HCT116 (cell line): ENCODE measurements around the gene TMEM184A. TPM values are rescaled to one million over a fixed set of nuclear protein-coding genes. Genes with fewer than 3 reads are reported as not detected.

Source experiments
- ATAC-seq: fragments of 200-7000 bp; cut with Tn5 transposase; 2 replicates; pipeline ENCODE4 v1.9.1; 2020; ENCODE audit warnings: mild to moderate bottlenecking, moderate library complexity
- BruUV-seq: library from RNA; stranded (reverse); fragments of 400-500 nt; replicated peaks from 2 replicates; lab custom pipeline; 2021; lab: Mats Ljungman, UMichigan
- CTCF ChIA-PET: fragments of 300-600 bp; sonication (Branson Sonifier 250); formaldehyde crosslinking; loops from one replicate; lab custom pipeline; 2021; ENCODE audit warnings: antibody characterized with exemption; lab: Charles Lee
- POLR2A ChIA-PET: fragments of 300-600, 350-600 bp; sonication (Branson Sonifier 250); formaldehyde crosslinking; loops from one replicate; lab custom pipeline; 2021; ENCODE audit warnings: antibody characterized with exemption; lab: Charles Lee
- RAD21 ChIA-PET, 2 experiments: fragments of 300-600 bp; sonication (Branson Sonifier 250); formaldehyde crosslinking; loops; one replicate each; lab custom pipeline; 2023; ENCODE audit warnings: low total read pairs in 2 of 2; ENCODE audit not compliant: uncharacterized antibody in 2 of 2, unreplicated experiment in 2 of 2, low non-redundant PET in 1 of 2; lab: Charles Lee
- DNase-seq: peaks from one replicate; pipeline ENCODE4 v3.0.0-alpha.2; 2010; ENCODE audit warnings: low read depth, low spot score
- H2AFZ ChIP-seq: fragments of 200-600 bp; shearing (Covaris generic), sonication (generic); 2 replicates; pipeline ENCODE4 v1.6.1; 2017; ENCODE audit warnings: low read depth, mixed run types, mixed read lengths, antibody characterized with exemption, low read length; ENCODE audit not compliant: poor library complexity, severe bottlenecking
- H3K27ac ChIP-seq: 2 replicates; pipeline ENCODE4 v1.5.1; 2012; ENCODE audit warnings: low read depth, low read length
- H3K27me3 ChIP-seq: fragments of 200-600 bp; sonication (generic); 2 replicates; pipeline ENCODE4 v1.6.1; 2016; ENCODE audit warnings: mixed run types, low read length, mixed read lengths; ENCODE audit not compliant: insufficient read depth
- H3K36me3 ChIP-seq, 2 experiments: fragments of 200-500 bp in 1 of 2; fragments of 200-600 bp in 1 of 2; sonication (Bioruptor generic) in 1 of 2; sonication (generic) in 1 of 2; 2 replicates each; pipeline versions ENCODE4 v1.5.1 to v1.6.1; 2014 to 2016; ENCODE audit warnings: low read length in 2 of 2, inconsistent platforms in 1 of 2, mixed read lengths in 1 of 2, mixed run types in 1 of 2; ENCODE audit not compliant: insufficient read depth in 2 of 2, control insufficient read depth in 1 of 2
- H3K4me1 ChIP-seq, 2 experiments: fragments of 200-600 bp in 1 of 2; sonication (generic) in 1 of 2; 2 replicates each; pipeline versions ENCODE4 v1.5.1 to v1.6.1; 2012 to 2017; ENCODE audit warnings: low read length in 2 of 2, inconsistent platforms in 1 of 2, mild to moderate bottlenecking in 1 of 2, mixed read lengths in 1 of 2, mixed run types in 1 of 2, moderate library complexity in 1 of 2; ENCODE audit not compliant: insufficient read depth in 2 of 2, control insufficient read depth in 1 of 2
- H3K4me2 ChIP-seq: fragments of 200-600 bp; sonication (generic); 2 replicates; pipeline ENCODE4 v1.6.1; 2017; ENCODE audit warnings: mixed run types, low read length, mixed read lengths
- H3K4me3 ChIP-seq, 2 experiments: fragments of 200-600 bp in 1 of 2; sonication (generic) in 1 of 2; replicated peaks in 1 of 2; 2 replicates each; pipeline ENCODE4 v1.5.1; 2011 to 2016; ENCODE audit warnings: low read length in 2 of 2, control low read depth in 1 of 2, low read depth in 1 of 2, mild to moderate bottlenecking in 1 of 2, mixed read lengths in 1 of 2, mixed run types in 1 of 2
- H3K79me2 ChIP-seq: fragments of 200-600 bp; sonication (generic); 2 replicates; pipeline ENCODE4 v1.6.1; 2017; ENCODE audit warnings: mild to moderate bottlenecking, mixed run types, low read length, moderate library complexity, mixed read lengths; ENCODE audit not compliant: insufficient read depth
- H3K9ac ChIP-seq: fragments of 200-600 bp; sonication (generic); 2 replicates; pipeline ENCODE4 v1.6.1; 2016; ENCODE audit warnings: low read length, mixed read lengths
- H3K9me2 ChIP-seq: fragments of 200-600 bp; sonication (generic), shearing (Covaris generic); 2 replicates; pipeline ENCODE4 v1.6.1; 2017; ENCODE audit warnings: mixed run types, mild to moderate bottlenecking, moderate library complexity; ENCODE audit not compliant: insufficient read depth
- H3K9me3 ChIP-seq, 2 experiments: fragments of 200-500 bp in 1 of 2; fragments of 200-600 bp in 1 of 2; sonication (Bioruptor generic) in 1 of 2; sonication (generic) in 1 of 2; 2 replicates each; pipeline ENCODE4 v1.6.1; 2014 to 2017; ENCODE audit warnings: low read length in 2 of 2, mixed read lengths in 2 of 2, inconsistent platforms in 1 of 2, low read depth in 1 of 2, mild to moderate bottlenecking in 1 of 2, mixed run types in 1 of 2, moderate library complexity in 1 of 2; ENCODE audit not compliant: control insufficient read depth in 1 of 2, insufficient read depth in 1 of 2
- H4K20me1 ChIP-seq: fragments of 200-600 bp; sonication (generic), shearing (Covaris generic); 2 replicates; pipeline ENCODE4 v1.6.1; 2017; ENCODE audit warnings: mixed run types, mild to moderate bottlenecking, moderate library complexity; ENCODE audit not compliant: insufficient read depth
- CBX3 ChIP-seq: IDR thresholded peaks from 2 replicates; pipeline ENCODE4 v1.6.1; 2012; ENCODE audit warnings: low read depth
- CEBPB ChIP-seq: IDR thresholded peaks from 2 replicates; pipeline ENCODE4 v1.6.1; 2012; ENCODE audit warnings: low read depth
- EGR1 ChIP-seq: IDR thresholded peaks from 2 replicates; pipeline ENCODE4 v1.6.1; 2012; ENCODE audit warnings: low read depth
- JUND ChIP-seq: IDR thresholded peaks from 2 replicates; pipeline ENCODE4 v1.6.1; 2012
- MAX ChIP-seq: IDR thresholded peaks from 2 replicates; pipeline ENCODE4 v1.6.1; 2012
- POLR2A ChIP-seq: IDR thresholded peaks from 2 replicates; pipeline ENCODE4 v1.7.0; 2011; ENCODE audit warnings: borderline replicate concordance; ENCODE audit not compliant: insufficient read depth, insufficient read length; ENCODE audit errors: extremely low read depth
- REST ChIP-seq: IDR thresholded peaks from 2 replicates; pipeline ENCODE4 v1.6.1; 2012; ENCODE audit warnings: low read depth
- SIN3A ChIP-seq: IDR thresholded peaks from 2 replicates; pipeline ENCODE4 v1.6.1; 2012; ENCODE audit warnings: low read depth
- TCF7L2 ChIP-seq: IDR thresholded peaks from 2 replicates; pipeline ENCODE4 v1.7.0; 2011; ENCODE audit warnings: borderline replicate concordance, inconsistent platforms; ENCODE audit not compliant: insufficient read depth, insufficient read length; ENCODE audit errors: extremely low read depth
- YY1 ChIP-seq: IDR thresholded peaks from 2 replicates; pipeline ENCODE4 v1.6.1; 2011; ENCODE audit warnings: low read length, low read depth, moderate library complexity, mild to moderate bottlenecking; ENCODE audit not compliant: insufficient replicate concordance; ENCODE audit errors: extremely low read depth
- ZBTB33 ChIP-seq: IDR thresholded peaks from 2 replicates; pipeline ENCODE4 v1.6.1; 2011; ENCODE audit warnings: mild to moderate bottlenecking, low read length, moderate library complexity; ENCODE audit not compliant: insufficient replicate concordance; ENCODE audit errors: extremely low read depth
- ZFX ChIP-seq: fragments of 450-650 bp; IDR thresholded peaks from 2 replicates; pipeline ENCODE4 v1.6.1; 2017
- ZNF274 ChIP-seq: fragments of 200-500 bp; sonication (Bioruptor generic); IDR thresholded peaks from 2 replicates; pipeline ENCODE4 v1.6.1; 2014; ENCODE audit warnings: mild to moderate bottlenecking, low read depth, low read length, inconsistent platforms
- intact Hi-C: fragments of 100-400 bp; cut with micrococcal nuclease; formaldehyde crosslinking; loops from 2 replicates; pipeline ENCODE4 v1.10.0; 2022
- total RNA-seq: library from RNA; stranded (reverse); gene quantifications from one replicate; pipeline ENCODE4 v1.2.1, GENCODE V29; 2021; ENCODE audit not compliant: unreplicated experiment

Gene TMEM184A
- total RNA-seq, 1 experiment from 2014 or later = 34.8 TPM

GRCh38 chr7:1523844-1524243, 32.2 kb downstream of the TMEM184A start:
- ChIA-PET CTCF (no interaction called here), RAD21 (no interaction called here), POLR2A (no interaction called here)
- Histone ChIP-seq H3K4me1 (peaks cover 23 to 41% of the 10 kb centered on the region in 2 experiments), H4K20me1 (no peaks in the 10 kb centered on the region), H3K79me2 (no peaks in the 10 kb centered on the region), H2AFZ (no peak overlapping the region), H3K27me3 (no peaks in the 10 kb centered on the region), H3K9ac (no peak overlapping the region), H3K9me3 (peaks cover 2% of the 10 kb centered on the region in 2 experiments; a peak in 1 of 4 replicates), H3K36me3 (no peaks in the 10 kb centered on the region), H3K9me2 (no peaks in the 10 kb centered on the region), H3K27ac (no peak overlapping the region), H3K4me2 (no peak overlapping the region), H3K4me3 (no peak overlapping the region)
- no peak for TF ChIP-seq REST
- intact Hi-C loops = no loop called here
- DNase-seq (no peak), ATAC-seq (no peak)
- no TSS peak for BruUV-seq

GRCh38 chr7:1523208-1523607, 32.8 kb downstream of the TMEM184A start:
- BruUV-seq = no TSS peak
- Histone ChIP-seq H3K79me2 (no peaks in the 10 kb centered on the region), H3K4me1 (peaks cover 23 to 41% of the 10 kb centered on the region in 2 experiments), H3K9me2 (no peaks in the 10 kb centered on the region), H3K27me3 (no peaks in the 10 kb centered on the region), H3K9ac (no peak overlapping the region), H3K4me2 (no peak overlapping the region), H3K9me3 (peaks cover 3% of the 10 kb centered on the region in 2 experiments; a peak in 1 of 4 replicates), H3K27ac (no peak overlapping the region), H3K36me3 (no peaks in the 10 kb centered on the region), H3K4me3 (no peak overlapping the region), H4K20me1 (no peaks in the 10 kb centered on the region), H2AFZ (no peak overlapping the region)
- no peak for ATAC-seq
- CTCF ChIA-PET = no interaction called here
- intact Hi-C loops = no loop called here
- RAD21 ChIA-PET = no interaction called here
- POLR2A ChIA-PET = no interaction called here
- no peak for DNase-seq
- TF ChIP-seq CBX3 = no peak
- TF ChIP-seq YY1 = no peak
- TF ChIP-seq TCF7L2 = no peak
- no peak for TF ChIP-seq EGR1
- TF ChIP-seq JUND = no peak
- TF ChIP-seq ZFX = no peak
- no peak for TF ChIP-seq ZBTB33
- TF ChIP-seq MAX = no peak
- TF ChIP-seq CEBPB = no peak
- no peak for TF ChIP-seq POLR2A
- TF ChIP-seq SIN3A = no peak
- TF ChIP-seq ZNF274 = no peak
